ENCODE measurements around the gene IL1R2.

IL1R2 gene

GRCh38 chr2:101981504-101981903 is 10.3 kb upstream of the IL1R2 start:
- no peak for DNase-seq (ENCODE audit: low read depth)
- no peak overlapping the region for H3K4me3 ChIP-seq (ENCODE audit: low read depth, low read length)
- TF ChIP-seq, protein P1, sequence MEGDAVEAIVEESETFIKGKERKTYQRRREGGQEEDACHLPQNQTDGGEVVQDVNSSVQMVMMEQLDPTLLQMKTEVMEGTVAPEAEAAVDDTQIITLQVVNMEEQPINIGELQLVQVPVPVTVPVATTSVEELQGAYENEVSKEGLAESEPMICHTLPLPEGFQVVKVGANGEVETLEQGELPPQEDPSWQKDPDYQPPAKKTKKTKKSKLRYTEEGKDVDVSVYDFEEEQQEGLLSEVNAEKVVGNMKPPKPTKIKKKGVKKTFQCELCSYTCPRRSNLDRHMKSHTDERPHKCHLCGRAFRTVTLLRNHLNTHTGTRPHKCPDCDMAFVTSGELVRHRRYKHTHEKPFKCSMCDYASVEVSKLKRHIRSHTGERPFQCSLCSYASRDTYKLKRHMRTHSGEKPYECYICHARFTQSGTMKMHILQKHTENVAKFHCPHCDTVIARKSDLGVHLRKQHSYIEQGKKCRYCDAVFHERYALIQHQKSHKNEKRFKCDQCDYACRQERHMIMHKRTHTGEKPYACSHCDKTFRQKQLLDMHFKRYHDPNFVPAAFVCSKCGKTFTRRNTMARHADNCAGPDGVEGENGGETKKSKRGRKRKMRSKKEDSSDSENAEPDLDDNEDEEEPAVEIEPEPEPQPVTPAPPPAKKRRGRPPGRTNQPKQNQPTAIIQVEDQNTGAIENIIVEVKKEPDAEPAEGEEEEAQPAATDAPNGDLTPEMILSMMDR (IDR thresholded peaks at IDR 0.05; ENCODE audit: control insufficient read depth, extremely low read depth, insufficient read depth): no peak

DNA sequence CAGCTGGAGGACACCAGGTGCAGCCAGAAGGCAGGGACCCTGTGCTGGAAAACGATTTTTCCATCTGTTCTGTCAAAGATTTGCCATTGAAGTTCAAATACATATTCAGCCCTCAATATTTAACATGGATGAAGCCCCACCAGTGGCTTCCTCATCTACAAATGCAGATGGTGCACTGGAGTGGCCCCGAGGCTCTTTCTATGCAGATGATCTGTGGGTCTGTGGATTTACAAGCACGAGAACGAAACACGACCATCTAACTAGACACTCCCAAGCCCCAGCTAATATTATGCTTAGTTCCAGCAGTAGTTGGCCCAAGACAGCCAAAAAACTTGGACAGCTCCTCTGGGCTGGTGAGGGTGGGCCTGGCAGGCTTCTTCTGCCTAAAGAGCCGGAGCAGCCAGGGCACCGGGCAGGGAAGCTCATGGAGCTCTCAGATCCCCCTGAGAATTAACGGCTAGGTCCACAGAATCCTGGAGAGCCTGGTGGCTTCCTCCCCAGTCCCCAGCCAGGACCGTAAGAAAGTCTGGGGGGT is 9.2 kb upstream of the IL1R2 start:
- no peak overlapping the region for H3K4me3 ChIP-seq (ENCODE audit: low read depth, low read length)
- TF ChIP-seq, protein P1 (IDR thresholded peaks at IDR 0.05; ENCODE audit: control insufficient read depth, extremely low read depth, insufficient read depth): no peak
- DNase-seq (ENCODE audit: low read depth): no peak

DNA sequence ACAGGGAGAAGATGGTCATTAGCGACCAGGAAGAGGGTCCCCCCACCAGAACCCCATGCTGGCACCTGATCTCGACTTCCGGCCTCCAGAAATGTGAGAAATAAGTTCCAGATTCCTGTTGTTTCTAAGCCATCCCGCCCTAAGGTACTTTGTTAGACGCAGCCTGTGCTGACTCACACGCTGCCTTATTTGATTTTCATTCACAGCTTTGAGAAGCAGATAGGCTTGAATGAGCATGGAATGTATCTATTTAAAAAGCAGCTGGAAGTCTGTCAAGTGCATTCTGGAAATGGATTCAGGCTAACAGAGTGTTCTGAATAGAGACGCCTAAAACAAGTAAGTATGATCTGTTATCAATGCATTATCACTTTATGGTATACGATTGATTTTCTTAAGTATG is 8.3 kb upstream of the IL1R2 start:
- H3K4me3 ChIP-seq (ENCODE audit: low read depth, low read length): no peak overlapping the region
- no peak for DNase-seq (ENCODE audit: low read depth)
- TF ChIP-seq, protein P1 (IDR thresholded peaks at IDR 0.05; ENCODE audit: control insufficient read depth, extremely low read depth, insufficient read depth): no peak

GRCh38 chr2:101983928-101984327 is 7.8 kb upstream of the IL1R2 start:
- TF ChIP-seq, protein P1 (IDR thresholded peaks at IDR 0.05; ENCODE audit: control insufficient read depth, extremely low read depth, insufficient read depth): peak; percentile 82
- DNase-seq (ENCODE audit: low read depth): no peak

DNA sequence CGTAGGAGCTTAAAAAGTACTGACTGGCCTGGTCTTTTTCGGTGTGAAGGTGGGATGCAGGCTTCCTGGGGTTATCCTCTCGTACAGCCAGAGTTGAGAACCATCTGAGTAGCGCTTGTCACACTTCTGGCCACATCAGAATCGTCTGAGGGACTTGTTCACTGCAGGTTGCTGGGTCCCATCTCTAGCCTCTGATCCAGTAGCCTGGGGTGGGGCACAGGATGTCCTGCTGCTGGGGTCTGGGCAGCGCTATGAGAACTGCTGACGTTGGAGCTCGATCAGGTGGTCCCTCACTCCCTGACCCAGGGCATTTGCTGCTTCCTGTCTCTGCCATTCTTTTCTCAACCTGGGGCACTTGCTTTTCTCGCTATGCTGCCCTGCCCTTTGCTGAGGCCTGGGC is 7.1 kb upstream of the IL1R2 start:
- TF ChIP-seq, protein P1 (IDR thresholded peaks at IDR 0.05; ENCODE audit: control insufficient read depth, extremely low read depth, insufficient read depth): no peak
- no peak for DNase-seq (ENCODE audit: low read depth)
- no peak overlapping the region for H3K4me3 ChIP-seq (ENCODE audit: low read depth, low read length)

More at GRCh38 chr2:101983928-101984327, 7.8 kb upstream of the IL1R2 start:
- no peak overlapping the region for H3K4me3 ChIP-seq (ENCODE audit: low read depth, low read length)

GRCh38 chr2:101985101-101985792 is 6.5 kb upstream of the IL1R2 start:
- TF ChIP-seq, protein P1 (IDR thresholded peaks at IDR 0.05; ENCODE audit: control insufficient read depth, extremely low read depth, insufficient read depth): no peak
- H3K4me3 ChIP-seq (ENCODE audit: low read depth, low read length): no peak overlapping the region
- no peak for DNase-seq (ENCODE audit: low read depth)

GRCh38 chr2:101985793-101986164 is 6.0 kb upstream of the IL1R2 start:
- no peak for DNase-seq (ENCODE audit: low read depth)
- H3K4me3 ChIP-seq (ENCODE audit: low read depth, low read length): no peak overlapping the region
- TF ChIP-seq, protein P1 (IDR thresholded peaks at IDR 0.05; ENCODE audit: control insufficient read depth, extremely low read depth, insufficient read depth): no peak
